NB4 (cell line): Measurements from ENCODE around the gene GSTA3.

Source experiments
- DNase-seq: peaks from one replicate; pipeline ENCODE4 v3.0.0; 2010; ENCODE audit warnings: low read depth
- H3K4me3 ChIP-seq: one replicate; pipeline ENCODE4 v1.5.1; 2011; ENCODE audit warnings: mild to moderate bottlenecking, low read depth, low read length, moderate library complexity
- MYC ChIP-seq: IDR thresholded peaks from 2 replicates; pipeline ENCODE4 v1.6.1; 2011; ENCODE audit warnings: low read depth, low read length
- POLR2A ChIP-seq: IDR thresholded peaks from 2 replicates; pipeline ENCODE4 v1.6.1; 2011; ENCODE audit warnings: mild to moderate bottlenecking; ENCODE audit not compliant: insufficient read length; ENCODE audit errors: extremely low read depth
- TF ChIP-seq, protein P1 (sequence below): IDR thresholded peaks from 2 replicates; pipeline ENCODE4 v1.6.1; 2011; ENCODE audit warnings: low read depth, low read length
- TF ChIP-seq, protein P2 (sequence below): IDR thresholded peaks from one replicate; pipeline ENCODE4 v1.5.1; 2012; ENCODE audit warnings: low read depth, low read length

Gene GSTA3

GRCh38 chr6:52942221-52942620, 32.7 kb upstream of the GSTA3 start:
- TF ChIP-seq POLR2A = no peak
- no peak for TF ChIP-seq MYC
- TF ChIP-seq, protein P1, sequence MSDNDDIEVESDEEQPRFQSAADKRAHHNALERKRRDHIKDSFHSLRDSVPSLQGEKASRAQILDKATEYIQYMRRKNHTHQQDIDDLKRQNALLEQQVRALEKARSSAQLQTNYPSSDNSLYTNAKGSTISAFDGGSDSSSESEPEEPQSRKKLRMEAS = no peak
- TF ChIP-seq, protein P2, sequence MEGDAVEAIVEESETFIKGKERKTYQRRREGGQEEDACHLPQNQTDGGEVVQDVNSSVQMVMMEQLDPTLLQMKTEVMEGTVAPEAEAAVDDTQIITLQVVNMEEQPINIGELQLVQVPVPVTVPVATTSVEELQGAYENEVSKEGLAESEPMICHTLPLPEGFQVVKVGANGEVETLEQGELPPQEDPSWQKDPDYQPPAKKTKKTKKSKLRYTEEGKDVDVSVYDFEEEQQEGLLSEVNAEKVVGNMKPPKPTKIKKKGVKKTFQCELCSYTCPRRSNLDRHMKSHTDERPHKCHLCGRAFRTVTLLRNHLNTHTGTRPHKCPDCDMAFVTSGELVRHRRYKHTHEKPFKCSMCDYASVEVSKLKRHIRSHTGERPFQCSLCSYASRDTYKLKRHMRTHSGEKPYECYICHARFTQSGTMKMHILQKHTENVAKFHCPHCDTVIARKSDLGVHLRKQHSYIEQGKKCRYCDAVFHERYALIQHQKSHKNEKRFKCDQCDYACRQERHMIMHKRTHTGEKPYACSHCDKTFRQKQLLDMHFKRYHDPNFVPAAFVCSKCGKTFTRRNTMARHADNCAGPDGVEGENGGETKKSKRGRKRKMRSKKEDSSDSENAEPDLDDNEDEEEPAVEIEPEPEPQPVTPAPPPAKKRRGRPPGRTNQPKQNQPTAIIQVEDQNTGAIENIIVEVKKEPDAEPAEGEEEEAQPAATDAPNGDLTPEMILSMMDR = no peak

DNA sequence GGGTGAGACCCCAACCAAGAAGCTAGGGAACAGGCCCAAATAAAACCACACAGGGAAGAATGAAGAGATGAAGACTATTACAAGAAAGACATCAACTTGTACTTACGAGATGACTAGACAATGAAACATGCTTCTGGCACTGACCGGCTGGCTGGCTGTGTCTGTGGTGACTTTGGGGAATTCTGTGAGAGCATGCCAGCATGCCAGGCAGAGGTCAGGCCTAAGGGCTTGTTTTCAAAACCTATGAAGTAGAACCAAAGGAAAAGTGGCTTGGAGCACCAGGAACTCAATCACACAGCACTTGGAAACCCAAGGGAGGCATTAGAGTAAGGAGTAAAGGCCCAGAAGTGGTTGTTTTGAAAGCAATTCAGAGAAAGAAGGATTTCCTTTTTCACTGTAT, 28.4 kb upstream of the GSTA3 start:
- DNase-seq = no peak
- TF ChIP-seq POLR2A (no peak), MYC (no peak)
- TF ChIP-seq, protein P2 = no peak
- TF ChIP-seq, protein P1 = no peak

More at GRCh38 chr6:52942221-52942620, 32.7 kb upstream of the GSTA3 start:
- no peak for DNase-seq
- no peak overlapping the region for H3K4me3 ChIP-seq

DNA sequence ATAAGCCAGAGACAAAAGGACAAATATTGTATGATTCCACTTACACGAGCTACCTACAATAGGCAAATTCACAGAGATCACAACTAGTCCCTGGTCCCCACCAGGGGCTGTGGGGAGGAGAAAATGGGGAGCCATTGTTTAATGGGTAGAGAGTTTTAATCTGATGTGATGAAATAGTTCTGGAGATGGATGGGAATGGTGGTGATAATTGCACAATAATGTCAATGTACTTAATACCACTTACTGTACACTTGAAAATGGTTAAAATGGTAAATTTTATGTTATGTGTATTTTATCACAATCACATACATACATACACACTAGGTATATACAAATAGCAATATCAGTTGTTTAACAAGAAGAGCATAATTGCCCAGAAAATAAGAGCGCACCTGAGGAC, 24.3 kb upstream of the GSTA3 start:
- TF ChIP-seq, protein P2 = no peak
- no peak for TF ChIP-seq POLR2A
- H3K4me3 ChIP-seq = no peak overlapping the region
- no peak for DNase-seq

More for the DNA sequence above, 28.4 kb upstream of the GSTA3 start:
- H3K4me3 ChIP-seq = no peak overlapping the region

- DNase-seq = no peak
- no peak for TF ChIP-seq MYC
- TF ChIP-seq, protein P1 = no peak
- no peak overlapping the region for H3K4me3 ChIP-seq
Measured at GRCh38 chr6:52931351-52931750, 21.9 kb upstream of the GSTA3 start.

- H3K4me3 ChIP-seq = no peak overlapping the region
- TF ChIP-seq POLR2A (no peak), MYC (no peak)
- TF ChIP-seq, protein P2 = no peak
- TF ChIP-seq, protein P1 = no peak
- DNase-seq = no peak
Measured at GRCh38 chr6:52929321-52930164, 20.0 kb upstream of the GSTA3 start.

DNA sequence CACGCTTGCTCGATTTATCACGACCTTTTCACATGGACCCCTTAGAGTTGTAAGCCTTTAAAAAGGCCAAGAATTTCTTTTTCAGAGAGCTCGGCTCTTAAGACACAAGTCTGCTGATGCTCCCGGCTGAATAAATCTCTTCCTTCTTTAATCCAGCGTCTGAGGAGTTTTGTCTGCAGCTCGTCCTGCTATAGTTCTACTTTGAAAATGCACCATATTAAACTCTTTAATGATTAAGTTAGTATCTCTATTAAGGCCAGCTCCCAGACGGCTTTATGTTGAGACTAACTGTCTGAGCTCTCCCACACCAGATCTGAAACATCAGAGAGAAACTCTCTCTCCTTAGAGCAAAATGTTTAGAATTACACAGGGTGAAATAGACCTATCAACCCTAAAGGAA, 18.0 kb upstream of the GSTA3 start:
- no peak for DNase-seq
- TF ChIP-seq, protein P2 = no peak
- TF ChIP-seq MYC (no peak), POLR2A (no peak)
- TF ChIP-seq, protein P1 = no peak
- H3K4me3 ChIP-seq = no peak overlapping the region
